A549 (cell line): Measurements from ENCODE around the gene RAPGEFL1. TPM values are rescaled to one million over a fixed set of nuclear protein-coding genes. Genes with fewer than 3 reads are reported as not detected.

Source experiments
- ATAC-seq, 2 experiments: fragments of 200-7000 bp in 1 of 2; fragments of >200 bp in 1 of 2; cut with Nextera tagmentation in 1 of 2; cut with Tn5 transposase in 1 of 2; 3 replicates each; pipeline versions ENCODE4 v1.8.0 to v1.9.1; 2018 to 2020; ENCODE audit warnings: mild to moderate bottlenecking in 1 of 2, moderate library complexity in 1 of 2
- CTCF ChIA-PET: fragments of 300-600 bp; sonication (Branson Sonifier 250); formaldehyde crosslinking; extraction: SDS; loops from one replicate; lab custom pipeline; 2021; ENCODE audit warnings: antibody characterized with exemption, inconsistent platforms; lab: Yijun Ruan, JAX
- POLR2A ChIA-PET: fragments of 350-600 bp; formaldehyde crosslinking; extraction: SDS; loops from one replicate; lab custom pipeline; 2021; ENCODE audit warnings: antibody characterized with exemption, inconsistent platforms; lab: Yijun Ruan, JAX
- DNase-seq, 2 experiments: peaks; one replicate each; pipeline versions ENCODE4 v3.0.0 to v3.0.0-alpha.2; 2011 to 2016; ENCODE audit warnings: low read depth in 1 of 2, low spot score in 1 of 2
- FAIRE-seq: peaks from 2 replicates; lab custom pipeline; 2011; peaks lifted over from hg19 to GRCh38; lab: Jason Lieb, UNC
- H3K27ac ChIP-seq, 2 experiments: fragments of >200 bp; sonication (Bioruptor Twin); formaldehyde crosslinking; 3 replicates each; pipeline ENCODE4 v1.5.1; 2016 to 2017
- H3K4me1 ChIP-seq: fragments of >200 bp; sonication (Bioruptor Twin); formaldehyde crosslinking; 3 replicates; pipeline ENCODE4 v1.6.1; 2016
- H3K4me2 ChIP-seq: fragments of >200 bp; sonication (Bioruptor Twin); formaldehyde crosslinking; 3 replicates; pipeline ENCODE4 v1.6.1; 2016
- H3K4me3 ChIP-seq: fragments of >200 bp; sonication (Bioruptor Twin); formaldehyde crosslinking; 3 replicates; pipeline ENCODE4 v1.5.1; 2016
- H3K9me3 ChIP-seq: fragments of >200 bp; sonication (Bioruptor Twin); formaldehyde crosslinking; 3 replicates; pipeline ENCODE4 v1.6.1; 2016
- BHLHE40 ChIP-seq: IDR thresholded peaks from 2 replicates; pipeline ENCODE4 v1.6.1; 2012; ENCODE audit warnings: low read depth, low read length, inconsistent platforms
- CBX8 ChIP-seq: fragments of 200-600 bp; sonication (generic); IDR thresholded peaks from 2 replicates; pipeline ENCODE4 v1.6.1; 2016
- EHMT2 ChIP-seq: fragments of 200-600 bp; sonication (generic); IDR thresholded peaks from 2 replicates; pipeline ENCODE4 v1.6.1; 2016; ENCODE audit warnings: antibody characterized with exemption, low read depth, mild to moderate bottlenecking, moderate library complexity
- ESRRA ChIP-seq: fragments of 150-350 bp; IDR thresholded peaks from 2 replicates; pipeline ENCODE4 v1.6.1; 2014; ENCODE audit warnings: mild to moderate bottlenecking, low read length, borderline replicate concordance
- FOSB ChIP-seq: fragments of 250-450 bp; sonication (Bioruptor Pico); IDR thresholded peaks from 2 replicates; pipeline ENCODE4 v1.5.0; 2020; ENCODE audit warnings: mild to moderate bottlenecking, moderate library complexity
- FOSL2 ChIP-seq, 2 experiments: fragments of 450-650 bp in 1 of 2; fragments of >200 bp in 1 of 2; sonication (Bioruptor Twin) in 1 of 2; formaldehyde crosslinking; IDR thresholded peaks; 2 replicates each; pipeline versions ENCODE4 v1.5.0 to v1.6.1; 2016 to 2020; ENCODE audit warnings: mild to moderate bottlenecking in 1 of 2, moderate library complexity in 1 of 2
- GATA3 ChIP-seq: IDR thresholded peaks from 2 replicates; pipeline ENCODE4 v1.6.1; 2012; ENCODE audit warnings: borderline replicate concordance
- HDAC2 ChIP-seq: fragments of 200-600 bp; sonication (generic); IDR thresholded peaks from 2 replicates; pipeline ENCODE4 v1.6.1; 2016
- HEYL ChIP-seq: fragments of 250-450 bp; sonication (Bioruptor Pico); IDR thresholded peaks from 2 replicates; pipeline ENCODE4 v1.8.0; 2021; ENCODE audit warnings: mild to moderate bottlenecking, moderate library complexity
- HOXB13 ChIP-seq: fragments of 250-450 bp; sonication (Bioruptor Pico); IDR thresholded peaks from 2 replicates; pipeline ENCODE4 v1.5.0; 2020; ENCODE audit warnings: low read depth, mild to moderate bottlenecking, moderate library complexity
- JUN ChIP-seq, 2 experiments: fragments of >200 bp; sonication (Bioruptor Twin); formaldehyde crosslinking; IDR thresholded peaks; 2 replicates in 1 of 2; 3 replicates in 1 of 2; pipeline ENCODE4 v1.6.1; 2016 to 2017
- MAZ ChIP-seq: fragments of 150-350 bp; IDR thresholded peaks from 2 replicates; pipeline ENCODE4 v1.6.1; 2014; ENCODE audit warnings: antibody characterized with exemption, low read depth, low read length, borderline replicate concordance
- MYC ChIP-seq: IDR thresholded peaks from 2 replicates; pipeline ENCODE4 v1.6.1; 2012; ENCODE audit warnings: mild to moderate bottlenecking, inconsistent platforms, low read length, improper control_type of control experiment, borderline replicate concordance
- REST ChIP-seq: fragments of 200-600 bp; sonication (generic); IDR thresholded peaks from 2 replicates; pipeline ENCODE4 v1.6.1; 2016; ENCODE audit warnings: antibody characterized with exemption, mild to moderate bottlenecking, moderate library complexity
- RNF2 ChIP-seq: fragments of 200-600 bp; sonication (generic); IDR thresholded peaks from 2 replicates; pipeline ENCODE4 v1.6.1; 2016; ENCODE audit warnings: low read depth, mild to moderate bottlenecking, antibody characterized with exemption, moderate library complexity, borderline replicate concordance
- SREBF2 ChIP-seq: fragments of 450-650 bp; IDR thresholded peaks from 2 replicates; pipeline ENCODE4 v1.6.1; 2014; ENCODE audit warnings: mild to moderate bottlenecking, moderate library complexity
- ZFP36 ChIP-seq: fragments of 450-650 bp; IDR thresholded peaks from 2 replicates; pipeline ENCODE4 v1.6.1; 2014; ENCODE audit warnings: borderline replicate concordance; ENCODE audit not compliant: partially characterized antibody
- ZSCAN20 ChIP-seq: fragments of 250-450 bp; sonication (Bioruptor Pico); IDR thresholded peaks from 2 replicates; pipeline ENCODE4 v1.8.0; 2022; ENCODE audit warnings: mild to moderate bottlenecking, moderate library complexity
- WGBS: methylation state at CpG from one replicate; pipeline ENCODE4 v1.1.6; 2017; ENCODE audit errors: missing lambda C conversion rate; 5-methylcytosine and 5-hydroxymethylcytosine counted together
- polyA plus RNA-seq, 4 experiments: library from polyadenylated mRNA; depleted of rRNA in 3 of 4; stranded (reverse); fragments of >200 nt; fragmentation: RNase III in 1 of 4; extraction: RNeasy Plus Mini Kit Qiagen cat#74134 plus additional on column Dnase treatment in 1 of 4; gene quantifications; 2 replicates in 3 of 4; 3 replicates in 1 of 4; pipeline ENCODE4 v1.2.3, GENCODE V29; 2011 to 2017
- TF ChIP-seq, protein P1 (sequence below): fragments of >200 bp; sonication (Bioruptor Twin); formaldehyde crosslinking; IDR thresholded peaks from 3 replicates; pipeline ENCODE4 v1.5.1; 2016
- TF ChIP-seq, protein P2 (sequence below): fragments of 450-650 bp; IDR thresholded peaks from 2 replicates; pipeline ENCODE4 v1.6.1; 2014; ENCODE audit warnings: antibody characterized with exemption

The RAPGEFL1 gene
- polyA plus RNA-seq, 2 of the 4 experiments (the other 2 are of a cell fraction), result 4.1 to 4.8 TPM

DNA sequence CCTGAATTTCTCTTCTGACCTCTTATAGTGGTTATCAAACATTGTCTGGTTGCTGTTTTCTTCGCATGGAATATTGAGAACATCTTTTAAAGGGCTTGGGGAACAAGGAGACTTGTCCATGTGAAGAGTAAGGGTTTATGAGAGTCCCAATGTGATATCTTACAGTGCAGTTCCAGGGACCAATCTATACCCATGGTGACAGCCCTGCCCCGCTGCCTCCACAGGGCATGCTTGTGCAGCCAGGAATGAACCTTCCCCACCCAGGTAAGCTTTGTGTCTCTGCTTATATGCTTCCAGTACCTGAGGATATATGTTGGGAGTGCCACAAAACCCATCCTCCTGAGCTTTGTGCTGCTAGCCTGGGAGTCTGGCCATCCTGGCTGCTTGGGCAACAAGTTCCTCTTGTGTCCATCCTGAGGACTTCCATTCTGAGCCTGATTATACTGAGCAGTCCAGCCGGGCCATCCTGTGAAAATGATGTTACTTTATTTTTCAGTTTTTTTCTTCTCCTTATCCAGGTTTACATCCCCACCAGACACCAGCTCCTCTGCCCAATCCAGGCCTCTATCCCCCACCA, 9.5 kb upstream of the RAPGEFL1 start:
- Histone ChIP-seq H3K4me3 (no peak overlapping the region), H3K4me2 (no peak overlapping the region), H3K27ac (0 out of 6 replicates have a peak overlapping the region, but pooled peaks of 1 of the 2 experiments have one; percentile 18), H3K4me1 (peaks cover 4% of the 10 kb centered on the region; the same call in 2 of the 3 replicates), H3K9me3 (no peaks in the 10 kb centered on the region)
- WGBS, result 89% methylated on average over 3 of the region's 3 CpGs
- DNase-seq, result no peak
- ChIA-PET CTCF (interaction anchor here (0.7 to 11.9 kb wide), 53 partner anchors 10 to 188 kb away, joined by 3 to 176 read pairs (median 8); partner anchors contain the start of genes CASC3, CSF3, MED24 and MSL1), POLR2A (interaction anchor here (0.9 to 1.9 kb wide), 8 partner anchors 12 to 113 kb away, joined by 3 to 19 read pairs (median 5); partner anchors contain the start of genes CASC3, MED24 and NR1D1)
- TF ChIP-seq SREBF2, result no peak
- TF ChIP-seq ESRRA, result no peak
- TF ChIP-seq FOSB (CRISPR knock-in tag), result no peak
- no peak for TF ChIP-seq HOXB13 (CRISPR knock-in tag)
- TF ChIP-seq HEYL (CRISPR knock-in tag), result no peak
- TF ChIP-seq EHMT2, result no peak
- TF ChIP-seq ZSCAN20 (CRISPR knock-in tag), result no peak
- TF ChIP-seq FOSL2 (IDR thresholded peaks at IDR 0.05), result no peak
- no peak for TF ChIP-seq FOSL2 (CRISPR knock-in tag; IDR thresholded peaks at IDR 0.05)
- no peak for TF ChIP-seq BHLHE40
- no peak for TF ChIP-seq JUN (IDR thresholded peaks at IDR 0.05)
- no peak for TF ChIP-seq REST
- no peak for TF ChIP-seq RNF2
- TF ChIP-seq GATA3, result no peak
- TF ChIP-seq ZFP36, result no peak
- TF ChIP-seq, protein P1, sequence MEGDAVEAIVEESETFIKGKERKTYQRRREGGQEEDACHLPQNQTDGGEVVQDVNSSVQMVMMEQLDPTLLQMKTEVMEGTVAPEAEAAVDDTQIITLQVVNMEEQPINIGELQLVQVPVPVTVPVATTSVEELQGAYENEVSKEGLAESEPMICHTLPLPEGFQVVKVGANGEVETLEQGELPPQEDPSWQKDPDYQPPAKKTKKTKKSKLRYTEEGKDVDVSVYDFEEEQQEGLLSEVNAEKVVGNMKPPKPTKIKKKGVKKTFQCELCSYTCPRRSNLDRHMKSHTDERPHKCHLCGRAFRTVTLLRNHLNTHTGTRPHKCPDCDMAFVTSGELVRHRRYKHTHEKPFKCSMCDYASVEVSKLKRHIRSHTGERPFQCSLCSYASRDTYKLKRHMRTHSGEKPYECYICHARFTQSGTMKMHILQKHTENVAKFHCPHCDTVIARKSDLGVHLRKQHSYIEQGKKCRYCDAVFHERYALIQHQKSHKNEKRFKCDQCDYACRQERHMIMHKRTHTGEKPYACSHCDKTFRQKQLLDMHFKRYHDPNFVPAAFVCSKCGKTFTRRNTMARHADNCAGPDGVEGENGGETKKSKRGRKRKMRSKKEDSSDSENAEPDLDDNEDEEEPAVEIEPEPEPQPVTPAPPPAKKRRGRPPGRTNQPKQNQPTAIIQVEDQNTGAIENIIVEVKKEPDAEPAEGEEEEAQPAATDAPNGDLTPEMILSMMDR, result no peak
- no peak for TF ChIP-seq CBX8
- TF ChIP-seq MYC, result no peak
- TF ChIP-seq, protein P2, sequence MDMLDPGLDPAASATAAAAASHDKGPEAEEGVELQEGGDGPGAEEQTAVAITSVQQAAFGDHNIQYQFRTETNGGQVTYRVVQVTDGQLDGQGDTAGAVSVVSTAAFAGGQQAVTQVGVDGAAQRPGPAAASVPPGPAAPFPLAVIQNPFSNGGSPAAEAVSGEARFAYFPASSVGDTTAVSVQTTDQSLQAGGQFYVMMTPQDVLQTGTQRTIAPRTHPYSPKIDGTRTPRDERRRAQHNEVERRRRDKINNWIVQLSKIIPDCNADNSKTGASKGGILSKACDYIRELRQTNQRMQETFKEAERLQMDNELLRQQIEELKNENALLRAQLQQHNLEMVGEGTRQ, result no peak
- TF ChIP-seq MAZ, result no peak
- TF ChIP-seq HDAC2, result no peak
- peak; percentile 53 to 62 for ATAC-seq
- FAIRE-seq, result no peak
